ENCODE data around the gene AMY1B.
"Not testable (repeated sequence)": the region's sequence is repeated elsewhere in the genome, so short reads cannot be mapped to it uniquely, and the experiment has no call there.

The AMY1B gene

DNA sequence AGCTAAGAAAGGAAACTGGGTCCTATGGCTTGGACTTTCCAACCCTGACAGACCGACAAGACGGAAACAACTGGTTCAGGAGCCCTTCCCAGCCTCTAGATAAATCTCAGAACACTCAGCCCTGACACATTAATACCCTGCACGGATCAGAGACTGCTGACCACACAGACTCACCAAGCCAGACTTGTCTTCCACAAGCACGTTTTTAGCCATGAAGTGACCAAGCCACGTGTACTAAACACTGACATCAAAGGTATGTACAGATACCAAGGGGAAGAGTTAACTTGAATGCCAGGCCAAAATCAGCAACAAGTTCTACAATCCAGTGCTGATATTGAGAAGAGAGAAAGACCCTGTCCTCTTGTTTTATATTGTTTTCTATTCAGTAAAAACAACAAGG lies at the start of gene AMY1B:
TSS of gene AMY1B (minus strand) at position 101 of the 400 bp plus-strand sequence. CDS start 571 bp downstream, outside the sequence.
- not testable (repeated sequence) for H4K20me1 ChIP-seq (ENCODE audit: insufficient read depth, low read length); H3K79me2 ChIP-seq (ENCODE audit: insufficient read depth, low read length); H3K4me1 ChIP-seq (ENCODE audit: insufficient read depth, low read length); H3K27me3 ChIP-seq (ENCODE audit: insufficient read depth, low read length, poor library complexity); H3K9ac ChIP-seq (ENCODE audit: low read depth, low read length); H3K9me3 ChIP-seq (ENCODE audit: insufficient read depth, low read length, severe bottlenecking); ATAC-seq (ENCODE audit: insufficient read depth, low read depth); H2AFZ ChIP-seq (ENCODE audit: low read depth, low read length); H3K27ac ChIP-seq (ENCODE audit: low read length); H3K4me3 ChIP-seq (ENCODE audit: low read depth in 1 of 2, low read length in 2 of 2); H3K36me3 ChIP-seq (ENCODE audit: insufficient read depth, low read length); H3K4me2 ChIP-seq (ENCODE audit: insufficient read depth, low read length); DNase-seq

DNA sequence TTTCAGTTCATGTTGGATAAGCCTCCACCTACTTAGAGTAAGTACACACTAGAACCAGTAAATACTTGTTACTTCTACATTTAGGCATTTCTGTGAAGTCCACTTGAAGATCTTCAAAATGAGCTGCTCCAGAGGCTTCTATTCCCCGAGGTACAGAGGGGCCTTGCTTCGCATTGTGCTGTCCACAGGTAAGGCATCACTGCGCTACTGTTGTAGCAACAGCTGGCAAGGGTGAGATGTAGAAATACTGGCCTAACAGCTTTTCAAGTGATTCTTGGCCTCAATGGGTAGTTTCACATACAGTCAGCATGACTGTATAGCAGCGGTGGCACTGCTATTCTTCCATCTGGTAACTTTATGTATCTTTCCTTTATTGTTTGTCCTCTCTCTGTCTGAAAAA lies 49.0 kb upstream of the AMY1B start:
- not testable (repeated sequence) for DNase-seq; H3K9me3 ChIP-seq (ENCODE audit: insufficient read depth, low read length, severe bottlenecking); H4K20me1 ChIP-seq (ENCODE audit: insufficient read depth, low read length); H3K27ac ChIP-seq (ENCODE audit: low read length); H3K79me2 ChIP-seq (ENCODE audit: insufficient read depth, low read length); H3K9ac ChIP-seq (ENCODE audit: low read depth, low read length); H3K4me1 ChIP-seq (ENCODE audit: insufficient read depth, low read length); H3K4me2 ChIP-seq (ENCODE audit: insufficient read depth, low read length); H2AFZ ChIP-seq (ENCODE audit: low read depth, low read length); H3K36me3 ChIP-seq (ENCODE audit: insufficient read depth, low read length); H3K4me3 ChIP-seq (ENCODE audit: low read depth in 1 of 2, low read length in 2 of 2); ATAC-seq (ENCODE audit: insufficient read depth, low read depth); H3K27me3 ChIP-seq (ENCODE audit: insufficient read depth, low read length, poor library complexity)

DNA sequence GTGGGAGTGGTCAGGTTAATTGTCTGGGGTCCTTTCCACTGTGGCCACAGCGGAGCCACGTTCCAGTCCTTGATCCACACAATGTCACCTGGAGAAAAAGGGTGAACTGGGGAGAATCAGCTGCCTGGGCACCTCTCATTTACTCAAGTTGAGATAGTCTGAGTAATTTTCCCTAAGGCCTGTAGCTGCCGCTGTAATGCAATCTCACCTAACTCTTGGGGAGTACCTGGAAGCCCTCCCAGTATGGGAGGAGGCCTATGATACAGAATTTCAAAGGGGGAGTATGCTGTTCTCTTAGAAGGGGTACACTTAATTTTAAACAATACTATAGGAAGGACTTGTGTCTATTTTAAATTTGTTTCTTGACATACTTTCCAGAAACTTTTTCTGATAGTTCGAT lies 48.4 kb upstream of the AMY1B start:
- H3K4me3 ChIP-seq (ENCODE audit: low read depth in 1 of 2, low read length in 2 of 2); ATAC-seq (ENCODE audit: insufficient read depth, low read depth); H3K9me3 ChIP-seq (ENCODE audit: insufficient read depth, low read length, severe bottlenecking); H3K27me3 ChIP-seq (ENCODE audit: insufficient read depth, low read length, poor library complexity); H3K36me3 ChIP-seq (ENCODE audit: insufficient read depth, low read length); H2AFZ ChIP-seq (ENCODE audit: low read depth, low read length); H3K27ac ChIP-seq (ENCODE audit: low read length); H3K9ac ChIP-seq (ENCODE audit: low read depth, low read length); H3K4me1 ChIP-seq (ENCODE audit: insufficient read depth, low read length); DNase-seq; H4K20me1 ChIP-seq (ENCODE audit: insufficient read depth, low read length); H3K79me2 ChIP-seq (ENCODE audit: insufficient read depth, low read length); H3K4me2 ChIP-seq (ENCODE audit: insufficient read depth, low read length): not testable (repeated sequence)

DNA sequence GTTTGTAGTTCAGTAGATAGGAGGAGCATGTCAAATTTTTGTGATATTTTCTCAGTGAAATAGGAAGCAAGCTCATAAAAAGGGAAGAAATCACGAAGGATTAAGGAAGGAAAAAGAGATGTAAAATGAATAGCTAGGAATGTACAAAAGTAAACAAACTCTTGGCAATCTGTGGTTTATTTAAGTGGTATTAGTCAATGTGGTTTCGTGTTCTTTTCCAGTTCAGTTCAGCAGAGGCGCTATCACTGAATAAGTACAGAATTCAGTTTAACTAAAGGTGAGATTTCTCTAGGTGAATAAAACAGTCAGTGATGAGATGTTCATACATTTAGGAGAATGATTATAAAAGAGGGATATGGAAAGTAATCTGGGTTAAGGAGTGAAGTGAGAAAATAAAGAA lies 42.0 kb upstream of the AMY1B start:
- H2AFZ ChIP-seq (ENCODE audit: low read depth, low read length); ATAC-seq (ENCODE audit: insufficient read depth, low read depth); H3K9ac ChIP-seq (ENCODE audit: low read depth, low read length); H3K9me3 ChIP-seq (ENCODE audit: insufficient read depth, low read length, severe bottlenecking); H3K36me3 ChIP-seq (ENCODE audit: insufficient read depth, low read length); H3K4me1 ChIP-seq (ENCODE audit: insufficient read depth, low read length); H3K79me2 ChIP-seq (ENCODE audit: insufficient read depth, low read length); H3K4me3 ChIP-seq (ENCODE audit: low read depth in 1 of 2, low read length in 2 of 2); H3K27ac ChIP-seq (ENCODE audit: low read length); H3K27me3 ChIP-seq (ENCODE audit: insufficient read depth, low read length, poor library complexity); H3K4me2 ChIP-seq (ENCODE audit: insufficient read depth, low read length); H4K20me1 ChIP-seq (ENCODE audit: insufficient read depth, low read length); DNase-seq: not testable (repeated sequence)

DNA sequence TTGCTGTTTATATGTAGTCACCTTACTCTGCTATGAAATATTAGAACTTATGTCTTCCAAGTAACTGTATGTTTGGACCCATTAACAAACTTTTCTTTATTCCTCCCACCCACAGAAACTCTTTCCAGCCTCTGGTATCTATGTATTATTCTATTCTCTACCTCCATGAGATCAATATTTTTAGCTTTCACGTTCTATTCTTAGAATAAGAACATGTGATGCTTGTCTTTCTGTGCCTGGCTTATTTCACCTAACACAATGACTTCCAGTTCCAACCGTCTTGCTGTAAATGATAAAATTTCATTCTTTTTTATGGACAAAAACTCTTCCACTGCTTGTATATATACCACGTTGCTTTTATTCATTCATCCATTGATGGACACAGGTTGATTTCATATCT lies 39.3 kb upstream of the AMY1B start:
- ATAC-seq (ENCODE audit: insufficient read depth, low read depth); H3K79me2 ChIP-seq (ENCODE audit: insufficient read depth, low read length): not testable (repeated sequence)

DNA sequence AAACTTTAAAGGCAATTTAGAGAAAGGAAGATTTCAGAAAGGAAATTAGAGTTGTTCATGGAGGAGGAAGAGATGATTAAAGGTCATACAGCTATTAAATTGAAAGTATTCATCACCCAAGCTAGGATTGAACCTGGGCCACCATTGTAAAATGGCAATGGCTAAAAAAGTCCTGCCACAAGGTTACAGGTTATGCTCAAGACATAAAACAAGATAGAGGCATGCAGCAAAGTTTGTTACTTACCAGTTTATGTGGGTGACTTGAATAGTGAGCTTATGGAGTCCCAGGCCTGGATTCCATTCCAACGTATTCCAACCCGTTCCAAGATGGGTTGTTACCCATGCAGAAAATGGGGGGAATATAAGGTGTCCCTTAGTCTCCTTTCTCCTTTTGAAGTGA lies 25.5 kb upstream of the AMY1B start:
- not testable (repeated sequence) for H3K4me3 ChIP-seq (ENCODE audit: low read depth in 1 of 2, low read length in 2 of 2); H3K27ac ChIP-seq (ENCODE audit: low read length); H3K79me2 ChIP-seq (ENCODE audit: insufficient read depth, low read length); H3K27me3 ChIP-seq (ENCODE audit: insufficient read depth, low read length, poor library complexity); DNase-seq; H2AFZ ChIP-seq (ENCODE audit: low read depth, low read length); H3K9me3 ChIP-seq (ENCODE audit: insufficient read depth, low read length, severe bottlenecking); H3K36me3 ChIP-seq (ENCODE audit: insufficient read depth, low read length); H3K4me1 ChIP-seq (ENCODE audit: insufficient read depth, low read length); ATAC-seq (ENCODE audit: insufficient read depth, low read depth); H4K20me1 ChIP-seq (ENCODE audit: insufficient read depth, low read length); H3K9ac ChIP-seq (ENCODE audit: low read depth, low read length); H3K4me2 ChIP-seq (ENCODE audit: insufficient read depth, low read length)

More for the DNA sequence above, 39.3 kb upstream of the AMY1B start:
- H3K4me1 ChIP-seq (ENCODE audit: insufficient read depth, low read length); H3K4me3 ChIP-seq (ENCODE audit: low read depth in 1 of 2, low read length in 2 of 2); H4K20me1 ChIP-seq (ENCODE audit: insufficient read depth, low read length); H2AFZ ChIP-seq (ENCODE audit: low read depth, low read length); H3K4me2 ChIP-seq (ENCODE audit: insufficient read depth, low read length); H3K9me3 ChIP-seq (ENCODE audit: insufficient read depth, low read length, severe bottlenecking); H3K36me3 ChIP-seq (ENCODE audit: insufficient read depth, low read length); H3K9ac ChIP-seq (ENCODE audit: low read depth, low read length); DNase-seq; H3K27me3 ChIP-seq (ENCODE audit: insufficient read depth, low read length, poor library complexity); H3K27ac ChIP-seq (ENCODE audit: low read length): not testable (repeated sequence)

DNA sequence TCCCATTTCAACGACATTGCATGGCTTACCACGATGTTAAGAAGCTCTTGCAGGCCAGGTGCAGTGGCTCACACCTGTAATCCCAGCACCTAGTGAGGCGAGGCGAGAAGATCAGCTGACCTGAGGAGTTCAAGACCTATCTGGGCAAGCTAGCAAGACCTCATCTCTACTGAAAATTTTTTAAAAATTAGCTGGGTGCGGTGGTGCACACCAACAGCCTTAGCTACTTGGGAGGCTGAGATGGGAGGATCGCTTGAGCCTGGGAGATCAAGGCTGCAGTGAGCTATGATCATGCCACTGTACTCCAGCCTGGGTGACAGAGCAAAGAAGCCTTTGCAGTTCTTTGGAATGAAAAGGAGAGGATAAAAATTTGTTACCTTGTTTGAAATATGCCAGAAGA lies 21.4 kb upstream of the AMY1B start:
- not testable (repeated sequence) for H3K4me3 ChIP-seq (ENCODE audit: low read depth in 1 of 2, low read length in 2 of 2); ATAC-seq (ENCODE audit: insufficient read depth, low read depth); H3K4me2 ChIP-seq (ENCODE audit: insufficient read depth, low read length); H2AFZ ChIP-seq (ENCODE audit: low read depth, low read length); H3K27ac ChIP-seq (ENCODE audit: low read length); H3K9me3 ChIP-seq (ENCODE audit: insufficient read depth, low read length, severe bottlenecking); H3K4me1 ChIP-seq (ENCODE audit: insufficient read depth, low read length); DNase-seq; H3K36me3 ChIP-seq (ENCODE audit: insufficient read depth, low read length); H4K20me1 ChIP-seq (ENCODE audit: insufficient read depth, low read length); H3K79me2 ChIP-seq (ENCODE audit: insufficient read depth, low read length); H3K27me3 ChIP-seq (ENCODE audit: insufficient read depth, low read length, poor library complexity); H3K9ac ChIP-seq (ENCODE audit: low read depth, low read length)

DNA sequence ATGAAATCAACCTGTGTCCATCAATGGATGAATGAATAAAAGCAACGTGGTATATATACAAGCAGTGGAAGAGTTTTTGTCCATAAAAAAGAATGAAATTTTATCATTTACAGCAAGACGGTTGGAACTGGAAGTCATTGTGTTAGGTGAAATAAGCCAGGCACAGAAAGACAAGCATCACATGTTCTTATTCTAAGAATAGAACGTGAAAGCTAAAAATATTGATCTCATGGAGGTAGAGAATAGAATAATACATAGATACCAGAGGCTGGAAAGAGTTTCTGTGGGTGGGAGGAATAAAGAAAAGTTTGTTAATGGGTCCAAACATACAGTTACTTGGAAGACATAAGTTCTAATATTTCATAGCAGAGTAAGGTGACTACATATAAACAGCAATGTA lies 14.4 kb upstream of the AMY1B start:
- not testable (repeated sequence) for H3K9ac ChIP-seq (ENCODE audit: low read depth, low read length); H4K20me1 ChIP-seq (ENCODE audit: insufficient read depth, low read length); DNase-seq; H3K4me2 ChIP-seq (ENCODE audit: insufficient read depth, low read length); H2AFZ ChIP-seq (ENCODE audit: low read depth, low read length); H3K4me3 ChIP-seq (ENCODE audit: low read depth in 1 of 2, low read length in 2 of 2); H3K9me3 ChIP-seq (ENCODE audit: insufficient read depth, low read length, severe bottlenecking); H3K36me3 ChIP-seq (ENCODE audit: insufficient read depth, low read length); H3K27ac ChIP-seq (ENCODE audit: low read length); H3K27me3 ChIP-seq (ENCODE audit: insufficient read depth, low read length, poor library complexity); H3K4me1 ChIP-seq (ENCODE audit: insufficient read depth, low read length); H3K79me2 ChIP-seq (ENCODE audit: insufficient read depth, low read length); ATAC-seq (ENCODE audit: insufficient read depth, low read depth)

DNA sequence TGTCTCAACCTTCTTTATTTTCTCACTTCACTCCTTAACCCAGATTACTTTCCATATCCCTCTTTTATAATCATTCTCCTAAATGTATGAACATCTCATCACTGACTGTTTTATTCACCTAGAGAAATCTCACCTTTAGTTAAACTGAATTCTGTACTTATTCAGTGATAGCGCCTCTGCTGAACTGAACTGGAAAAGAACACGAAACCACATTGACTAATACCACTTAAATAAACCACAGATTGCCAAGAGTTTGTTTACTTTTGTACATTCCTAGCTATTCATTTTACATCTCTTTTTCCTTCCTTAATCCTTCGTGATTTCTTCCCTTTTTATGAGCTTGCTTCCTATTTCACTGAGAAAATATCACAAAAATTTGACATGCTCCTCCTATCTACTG lies 11.7 kb upstream of the AMY1B start:
- not testable (repeated sequence) for H3K4me1 ChIP-seq (ENCODE audit: insufficient read depth, low read length); DNase-seq; H3K36me3 ChIP-seq (ENCODE audit: insufficient read depth, low read length); H3K9me3 ChIP-seq (ENCODE audit: insufficient read depth, low read length, severe bottlenecking); H3K27me3 ChIP-seq (ENCODE audit: insufficient read depth, low read length, poor library complexity); H3K79me2 ChIP-seq (ENCODE audit: insufficient read depth, low read length); H4K20me1 ChIP-seq (ENCODE audit: insufficient read depth, low read length); ATAC-seq (ENCODE audit: insufficient read depth, low read depth); H3K4me2 ChIP-seq (ENCODE audit: insufficient read depth, low read length); H2AFZ ChIP-seq (ENCODE audit: low read depth, low read length); H3K4me3 ChIP-seq (ENCODE audit: low read depth in 1 of 2, low read length in 2 of 2); H3K9ac ChIP-seq (ENCODE audit: low read depth, low read length); H3K27ac ChIP-seq (ENCODE audit: low read length)
